Measurements from ENCODE around the gene METTL14.
"Not testable (repeated sequence)": the region's sequence is repeated elsewhere in the genome, so short reads cannot be mapped to it uniquely, and the experiment has no call there.

The METTL14 gene

DNA sequence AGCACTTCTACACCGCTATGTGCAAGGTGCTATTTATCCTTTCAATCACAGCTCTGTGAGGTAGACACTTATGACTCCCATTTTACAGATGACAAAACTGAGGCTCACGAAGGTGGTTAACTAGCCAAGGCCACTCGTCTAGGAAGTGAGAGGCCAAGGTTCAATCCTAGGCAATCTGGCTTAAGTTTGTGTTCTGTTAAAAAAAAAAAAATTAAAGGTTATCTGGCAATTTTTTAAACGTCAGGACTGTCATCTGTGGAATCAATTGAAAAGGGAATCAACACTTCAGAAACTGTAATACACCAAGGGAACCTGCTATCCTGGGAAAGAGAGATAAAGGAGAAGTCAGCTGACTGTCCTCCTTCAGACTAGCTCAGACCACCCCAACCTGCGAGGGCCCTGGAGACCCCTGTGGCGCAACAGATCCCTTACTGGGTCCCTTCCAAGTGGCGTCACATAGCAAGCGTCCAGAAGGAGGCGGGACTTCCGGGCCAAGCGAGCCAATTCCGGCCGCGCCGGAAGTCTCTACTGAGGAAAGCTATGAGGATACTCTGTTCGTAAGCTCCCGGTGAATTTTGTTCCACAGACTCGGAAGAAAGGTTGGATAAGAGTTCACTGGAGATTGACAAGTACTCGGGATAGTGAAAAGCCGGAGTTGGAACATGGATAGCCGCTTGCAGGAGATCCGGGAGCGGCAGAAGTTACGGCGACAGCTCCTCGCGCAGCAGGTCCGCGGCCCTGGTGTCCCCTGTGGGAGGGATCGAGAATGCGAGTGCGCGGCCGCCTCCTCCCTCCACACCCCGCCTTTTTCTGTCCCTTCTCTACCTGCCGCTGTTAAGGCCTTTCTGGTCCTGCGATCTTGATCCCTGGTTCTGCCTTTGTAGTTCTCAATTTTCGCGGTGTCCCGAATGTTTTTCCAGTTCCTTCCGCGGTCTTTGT, at the start of gene METTL14:
Gene METTL14 (plus strand): TSS at position 520 of the 939 bp plus-strand sequence. CDS start 143 bp downstream, at position 663.
- DNase-seq = peak; percentile 80 to 89

DNA sequence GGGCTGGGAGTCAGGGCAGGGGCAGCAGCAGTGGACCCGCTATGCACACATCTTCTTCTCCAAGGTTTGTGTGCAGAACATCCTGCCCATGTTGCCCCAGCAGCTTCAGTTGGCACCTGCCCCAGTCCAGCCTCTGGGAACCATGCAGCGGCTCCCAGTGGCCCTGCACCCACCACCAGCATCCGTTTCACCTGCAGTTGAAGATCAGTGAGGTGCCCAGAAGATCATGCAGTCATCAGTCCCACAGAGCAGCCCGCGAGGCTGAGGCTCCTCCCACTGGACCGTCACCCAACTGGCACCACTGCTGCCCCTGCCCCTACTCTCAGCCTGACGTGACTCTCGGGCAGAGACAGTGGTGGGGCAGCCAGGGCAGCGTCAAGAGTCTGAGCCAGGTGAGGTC, 49.1 kb upstream of the METTL14 start:
- not testable (repeated sequence) for DNase-seq

DNA sequence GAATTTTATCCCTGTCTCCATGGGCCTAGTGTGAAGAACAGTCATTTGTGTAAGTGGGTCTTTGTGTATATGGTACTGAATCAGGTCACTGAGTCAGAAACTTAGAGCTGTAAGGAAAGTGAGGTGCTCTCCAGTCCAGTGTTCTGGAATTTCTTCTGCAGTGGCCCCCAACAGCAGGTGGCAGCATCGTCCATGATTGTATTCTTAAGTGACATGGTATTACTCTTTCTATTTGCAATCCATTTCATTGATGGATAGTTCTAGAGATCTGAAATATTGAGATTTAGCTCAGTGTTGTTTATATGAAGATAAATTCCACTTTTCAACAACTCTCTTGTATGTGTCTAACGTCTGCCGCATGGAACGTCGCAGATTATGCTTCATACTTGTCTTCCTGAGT, 20.5 kb upstream of the METTL14 start:
- DNase-seq = not testable (repeated sequence)

DNA sequence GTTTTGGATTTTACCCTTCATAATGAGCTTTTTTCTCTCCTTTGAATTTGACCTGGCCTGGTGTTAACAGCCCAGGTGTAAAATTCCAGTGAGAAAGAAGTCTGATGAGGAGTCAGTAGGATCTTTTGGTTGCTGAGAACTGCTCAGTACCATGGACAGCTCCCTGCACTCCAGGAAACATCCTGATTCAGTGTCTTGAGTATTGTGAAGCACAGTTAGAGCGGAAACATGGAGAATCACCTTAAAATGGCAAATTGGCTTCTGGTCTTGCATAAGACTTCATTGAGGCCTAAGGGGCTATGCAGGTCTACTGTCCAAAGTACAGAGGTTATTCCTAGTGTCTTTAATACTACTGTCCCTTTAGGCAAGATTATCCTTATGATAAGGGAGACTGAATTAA, 16.0 kb upstream of the METTL14 start:
- not testable (repeated sequence) for DNase-seq

DNA sequence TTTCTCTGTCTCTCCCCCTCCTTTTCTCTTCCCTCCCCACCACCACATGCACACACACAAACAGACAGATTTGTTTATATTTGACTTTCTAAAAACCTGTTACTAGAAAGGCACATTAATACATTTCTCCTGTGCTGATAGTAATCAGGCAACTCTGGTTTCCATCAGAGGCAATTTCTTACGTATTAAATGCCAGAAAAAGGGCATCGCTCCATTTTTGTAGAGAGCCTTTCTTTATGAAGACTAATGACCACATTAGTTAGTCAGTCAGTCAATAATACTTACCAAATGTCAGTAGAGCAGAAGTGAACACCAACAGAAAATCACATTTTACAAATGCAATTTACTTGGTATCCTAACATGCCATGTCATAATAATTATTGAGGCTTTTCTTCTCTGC, 14.2 kb upstream of the METTL14 start:
- not testable (repeated sequence) for DNase-seq

DNA sequence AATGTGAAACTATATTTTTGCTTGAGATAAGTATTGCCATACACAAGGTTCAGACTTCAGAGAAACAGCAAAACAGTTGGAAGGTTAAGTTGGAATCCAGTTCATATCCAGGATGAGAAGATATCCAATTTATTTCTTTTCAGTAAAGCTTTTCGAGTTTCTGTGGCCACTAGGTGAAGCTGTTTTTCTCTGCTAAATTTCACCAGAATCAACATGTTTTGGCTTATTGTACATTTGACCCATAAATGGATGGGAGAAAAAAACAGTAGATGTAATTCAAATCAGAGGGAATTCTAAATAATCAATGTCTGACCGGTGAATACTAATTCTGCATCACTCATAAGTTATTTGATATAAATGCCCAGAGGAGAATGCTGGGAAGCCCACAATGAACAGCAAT, 9.1 kb upstream of the METTL14 start:
- no peak for DNase-seq

DNA sequence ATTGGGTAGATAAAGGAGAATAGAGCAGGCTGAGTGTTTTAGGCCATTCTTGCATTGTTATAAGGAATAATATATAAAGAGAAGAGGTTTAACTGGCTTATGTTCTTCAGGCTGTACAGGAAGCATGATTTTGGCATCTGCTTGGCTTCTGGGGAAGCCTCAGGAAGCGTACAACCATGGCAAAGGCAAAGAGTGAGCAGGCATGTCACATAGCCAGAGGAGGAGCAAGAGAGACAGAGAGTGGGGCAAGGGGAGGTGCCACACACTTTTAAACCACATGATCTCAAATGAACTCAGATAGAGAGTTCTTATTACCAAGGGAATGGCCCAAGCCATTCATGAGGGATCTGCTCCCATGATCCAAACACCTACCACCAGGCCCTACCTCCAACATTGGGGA, 4.4 kb upstream of the METTL14 start:
- DNase-seq = no peak

DNA sequence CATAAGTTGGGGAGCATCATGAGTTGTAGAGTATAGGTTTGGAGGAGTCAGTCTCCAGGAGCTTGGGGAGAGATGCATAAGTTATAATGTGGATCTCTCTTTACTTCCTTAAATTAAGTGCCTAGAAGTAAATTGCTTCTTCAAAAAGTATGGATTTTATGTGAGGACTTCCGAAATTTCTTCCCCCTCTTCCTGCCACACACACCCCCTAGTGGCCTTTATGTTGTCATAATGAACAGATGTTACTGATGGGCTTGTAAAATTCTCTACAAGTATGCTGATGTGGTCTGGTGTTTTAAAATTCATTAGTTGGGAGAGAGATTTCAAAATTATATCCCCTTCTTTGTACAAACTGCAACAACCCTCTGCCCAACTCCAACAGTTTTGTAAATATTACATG, 2.3 kb upstream of the METTL14 start:
- no peak for DNase-seq

DNA sequence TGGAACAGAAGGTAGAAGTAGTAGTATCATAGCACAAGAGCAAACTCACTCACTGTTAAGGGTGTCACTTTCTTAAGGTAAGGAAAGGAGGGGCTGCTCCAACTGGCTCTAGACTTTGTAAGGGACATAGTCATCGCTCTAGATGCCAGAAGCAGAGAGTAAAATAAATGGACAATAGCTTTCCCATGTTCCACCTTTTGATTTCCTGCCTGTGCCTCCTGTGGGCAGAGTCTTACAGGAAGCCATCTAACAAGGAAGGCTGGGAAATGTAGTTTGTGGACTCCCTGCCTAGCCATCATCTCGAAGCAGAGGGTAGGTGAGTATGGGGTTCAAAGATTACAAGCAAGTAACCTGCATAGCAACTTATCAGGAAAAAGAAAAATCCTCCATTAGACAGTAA, 1.7 kb upstream of the METTL14 start:
- no peak for DNase-seq

DNA sequence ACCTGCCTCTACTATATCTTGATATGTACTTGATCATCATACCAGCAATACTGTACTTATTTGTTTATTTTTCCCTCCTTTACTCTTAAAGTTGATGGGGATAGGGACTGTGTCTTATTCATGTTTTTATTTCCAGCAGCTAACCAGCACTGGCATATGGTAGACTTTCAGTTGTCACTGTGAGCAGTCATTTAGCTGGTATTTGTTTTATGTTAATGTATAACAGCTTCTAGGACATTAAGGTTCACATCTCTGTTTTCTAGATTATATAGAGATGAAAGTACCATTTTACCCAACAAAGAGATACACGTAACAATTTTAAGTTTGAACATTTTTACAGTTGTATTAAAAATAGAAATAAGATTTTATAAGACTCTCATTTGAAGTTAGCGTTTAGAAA, 17.9 kb downstream of the METTL14 start:
- DNase-seq = no peak

DNA sequence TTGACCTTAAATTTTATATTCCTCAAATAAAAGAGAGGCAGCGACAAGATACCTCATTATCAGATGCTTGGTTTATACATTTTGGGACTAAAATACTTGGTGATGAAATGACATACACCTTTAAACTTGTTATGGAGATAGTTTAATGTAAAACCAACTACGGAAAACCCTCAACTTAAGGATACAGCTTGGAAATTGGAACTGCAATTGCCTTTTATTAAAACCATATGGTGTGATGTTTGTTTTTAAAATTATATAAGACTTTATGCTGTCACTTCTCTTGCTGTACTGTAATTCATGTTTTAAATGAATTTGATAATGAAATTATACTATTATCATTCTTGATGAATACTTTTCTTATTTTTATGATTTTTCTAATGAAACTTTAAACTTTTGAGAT, 25.9 kb downstream of the METTL14 start:
- no peak for DNase-seq

DNA sequence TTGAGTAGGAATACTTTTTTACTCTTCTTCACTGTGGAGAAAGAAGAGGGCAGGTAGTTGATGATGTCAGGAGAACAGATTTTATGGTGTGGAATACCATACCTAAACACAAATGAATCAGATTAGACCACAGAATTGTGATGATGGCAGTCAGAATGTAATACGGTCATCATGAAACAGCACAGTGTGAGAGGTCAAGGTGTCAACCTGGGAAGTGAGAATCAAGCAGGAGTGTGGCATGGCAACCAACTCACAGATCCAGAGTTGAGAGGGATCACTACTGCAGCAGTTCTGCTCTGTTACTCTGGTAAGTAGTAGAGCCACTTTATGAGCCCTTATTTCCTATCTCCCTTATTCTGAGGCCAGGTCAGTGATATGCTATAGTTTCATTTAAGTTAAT, 27.7 kb downstream of the METTL14 start:
- DNase-seq = no peak

DNA sequence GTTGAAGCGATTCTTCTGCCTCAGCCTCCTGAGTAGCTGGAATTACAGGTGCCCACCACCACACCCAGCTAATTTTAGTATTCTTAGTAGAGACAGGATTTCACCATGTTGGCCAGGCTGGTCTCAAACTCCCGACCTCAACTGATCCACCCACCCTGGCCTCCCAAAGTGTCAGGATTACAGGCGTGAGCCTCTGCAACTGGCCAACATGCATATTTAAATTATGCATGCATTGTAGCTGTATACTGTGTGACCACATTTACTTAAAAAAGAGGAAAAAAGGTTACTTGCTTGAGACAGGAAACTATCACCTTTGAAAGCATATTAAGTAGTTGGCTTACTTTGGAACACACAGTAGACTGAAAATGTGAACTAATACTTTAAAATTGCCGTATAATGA, 29.5 kb downstream of the METTL14 start:
- DNase-seq = no peak

DNA sequence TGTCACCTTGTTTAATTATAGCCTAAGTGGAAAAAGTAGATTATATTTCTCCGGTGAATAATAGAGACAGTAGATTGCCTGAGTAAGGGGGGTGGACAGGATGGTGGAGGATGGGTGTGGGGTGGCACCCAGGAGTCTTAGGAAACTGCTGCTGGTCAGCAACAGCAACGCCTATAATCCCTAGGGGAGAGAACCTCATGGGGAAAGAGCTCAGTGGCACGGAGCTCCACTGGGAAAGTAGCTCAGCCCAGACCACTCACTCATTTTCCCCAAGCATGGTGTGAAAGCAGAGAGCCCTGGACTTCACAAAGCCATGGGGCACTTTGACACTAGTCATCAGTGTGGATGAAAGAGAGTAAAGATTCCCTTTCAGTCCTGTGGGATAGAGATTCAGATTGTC, 31.1 kb downstream of the METTL14 start:
- no peak for DNase-seq

DNA sequence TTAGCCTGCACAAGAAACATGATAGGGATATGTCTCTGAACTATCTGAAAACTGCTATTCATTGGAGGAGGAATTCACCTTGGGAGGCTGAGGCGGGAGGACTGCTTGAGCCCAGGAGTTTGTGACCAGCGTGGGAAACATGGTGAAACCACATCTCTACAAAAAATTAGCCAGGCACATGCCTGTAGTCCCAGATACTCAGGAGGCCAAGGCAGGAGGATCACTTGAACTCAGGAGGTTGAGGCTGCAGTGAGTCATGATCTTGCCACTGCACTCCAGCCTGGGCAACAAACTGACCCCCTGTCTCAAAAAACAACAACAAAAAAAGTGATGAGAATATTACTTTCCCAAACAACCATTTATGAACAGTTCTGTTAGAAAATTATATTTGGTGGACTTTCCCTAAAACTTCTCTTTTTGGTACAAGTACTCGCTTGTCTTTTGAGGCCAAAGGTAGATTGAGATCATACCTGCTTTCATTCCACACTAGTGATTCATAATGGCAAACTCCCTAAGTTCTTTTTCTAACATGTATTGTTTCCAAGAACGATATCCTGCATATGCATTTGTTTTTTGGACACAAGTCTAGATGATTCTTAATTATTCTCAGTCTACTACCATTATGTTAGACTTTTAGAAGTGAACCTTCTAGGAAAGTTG, 33.4 kb downstream of the METTL14 start:
- no peak for DNase-seq

DNA sequence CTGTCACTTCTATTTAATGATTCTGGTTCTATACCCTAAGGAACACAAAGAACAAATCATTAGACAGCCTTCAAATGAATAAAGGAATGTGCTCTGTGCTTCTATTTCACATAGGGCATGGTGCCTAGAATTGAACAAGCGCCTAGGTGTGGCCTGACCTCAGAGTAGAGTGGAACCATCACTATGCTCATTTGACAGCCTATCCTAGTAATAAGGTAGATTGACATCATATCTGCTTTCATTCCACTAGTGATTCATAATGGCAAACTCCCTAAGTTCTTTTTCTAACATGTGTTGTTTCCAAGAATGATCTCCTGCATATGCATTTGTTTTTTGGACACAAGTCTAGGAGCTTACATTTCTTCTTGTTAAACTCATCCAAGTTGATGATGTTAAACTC, 36.6 kb downstream of the METTL14 start:
- no peak for DNase-seq

DNA sequence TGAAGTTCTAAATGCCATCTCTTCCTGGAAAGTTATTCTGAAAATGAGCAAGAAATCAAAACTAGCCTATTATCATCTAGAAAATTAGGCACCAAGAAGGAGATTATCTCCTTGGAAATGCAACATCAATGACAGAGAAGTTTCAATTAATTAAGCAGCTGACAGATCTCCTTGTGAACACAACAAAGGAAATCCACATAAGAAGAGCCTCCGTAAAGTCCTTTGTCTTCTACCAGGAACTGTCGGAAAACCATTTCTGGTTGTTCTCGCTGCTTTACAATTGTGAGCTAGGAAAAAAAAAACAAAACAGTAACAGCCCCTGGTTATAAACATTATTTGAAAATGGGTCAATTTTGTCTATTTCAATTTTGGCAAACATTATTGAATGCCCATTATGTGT, 38.2 kb downstream of the METTL14 start:
- DNase-seq = no peak

DNA sequence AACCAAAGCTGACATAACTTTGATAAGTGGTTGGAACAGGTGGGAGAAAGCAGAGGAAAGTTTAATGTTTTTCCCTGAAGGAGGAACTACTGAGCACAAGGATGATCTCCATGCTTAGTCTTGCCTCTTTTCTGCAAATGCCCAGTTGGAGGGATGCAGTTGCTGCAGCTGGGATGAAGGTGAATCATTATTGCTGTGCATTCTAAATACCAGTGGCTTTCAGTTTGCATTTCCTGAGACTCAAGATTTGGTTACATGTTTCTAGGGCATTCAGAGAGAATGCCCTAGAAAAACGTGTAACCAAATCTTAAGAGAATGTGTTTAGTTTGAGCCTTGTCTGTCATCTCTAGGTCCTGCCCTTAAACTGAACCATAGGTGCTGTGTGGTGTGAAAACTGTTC, 42.2 kb downstream of the METTL14 start:
- DNase-seq = no peak

DNA sequence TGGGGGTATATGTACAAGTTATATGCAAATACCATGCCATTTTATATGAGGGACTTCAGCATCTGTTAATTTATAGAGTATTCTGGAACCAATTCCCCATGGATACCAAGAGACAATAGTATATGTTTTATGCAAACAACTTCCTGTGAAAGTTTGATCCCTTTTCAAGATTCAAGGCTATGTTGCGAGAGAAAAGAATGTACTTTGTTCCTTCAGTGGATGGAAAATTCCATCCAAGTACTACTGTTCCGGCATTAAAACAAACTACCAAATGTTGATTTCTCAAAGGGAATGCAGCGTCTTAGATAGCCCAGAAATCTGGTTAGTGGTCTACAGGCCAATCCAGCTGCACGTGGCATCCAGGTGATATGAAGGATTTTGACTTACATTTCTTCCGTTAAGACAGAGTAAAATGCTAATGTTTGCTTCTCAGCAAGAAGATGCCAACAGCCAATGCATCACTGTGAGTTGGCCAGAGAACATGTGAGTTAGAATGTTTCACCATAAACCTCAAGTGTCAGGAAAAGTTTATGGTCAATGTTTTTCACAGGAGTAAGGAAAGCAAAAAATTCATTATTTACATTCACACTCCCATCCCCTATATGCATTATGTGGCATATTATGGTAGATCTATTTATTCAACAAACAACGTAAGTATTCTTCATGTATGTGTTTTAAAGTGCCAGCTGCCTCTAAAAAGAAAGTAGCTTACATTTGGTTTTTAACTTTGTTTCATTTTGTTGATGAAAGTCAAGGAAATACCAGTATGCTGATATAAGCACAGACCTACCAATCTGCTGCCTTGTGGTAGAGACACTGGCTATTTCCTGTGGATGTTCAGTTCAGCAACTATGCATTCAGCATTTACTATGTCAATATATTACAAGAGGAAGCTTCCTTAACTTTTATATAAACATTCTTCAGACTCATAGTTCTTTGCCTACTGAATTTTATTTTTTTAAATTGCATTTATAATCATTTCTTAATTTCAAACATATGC, 44.4 kb downstream of the METTL14 start:
- no peak for DNase-seq

DNA sequence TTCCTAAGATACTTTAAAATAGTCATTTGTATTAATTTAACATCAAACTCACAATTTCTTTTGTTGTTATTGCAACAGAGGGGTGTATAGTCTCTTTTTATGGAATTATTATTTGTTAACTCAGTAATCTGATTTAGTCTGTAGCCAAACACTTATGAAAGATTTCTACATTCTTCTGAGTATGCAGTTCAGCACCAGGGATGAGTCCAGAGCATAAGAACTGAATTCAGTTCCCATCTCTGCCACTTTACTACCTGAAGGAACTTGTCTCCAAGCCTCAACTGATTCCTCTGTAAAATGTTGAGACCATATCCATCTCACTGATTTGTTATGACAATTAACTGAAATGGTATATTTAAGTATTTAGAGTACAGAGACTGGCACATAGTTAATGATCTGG, 45.5 kb downstream of the METTL14 start:
- no peak for DNase-seq

DNA sequence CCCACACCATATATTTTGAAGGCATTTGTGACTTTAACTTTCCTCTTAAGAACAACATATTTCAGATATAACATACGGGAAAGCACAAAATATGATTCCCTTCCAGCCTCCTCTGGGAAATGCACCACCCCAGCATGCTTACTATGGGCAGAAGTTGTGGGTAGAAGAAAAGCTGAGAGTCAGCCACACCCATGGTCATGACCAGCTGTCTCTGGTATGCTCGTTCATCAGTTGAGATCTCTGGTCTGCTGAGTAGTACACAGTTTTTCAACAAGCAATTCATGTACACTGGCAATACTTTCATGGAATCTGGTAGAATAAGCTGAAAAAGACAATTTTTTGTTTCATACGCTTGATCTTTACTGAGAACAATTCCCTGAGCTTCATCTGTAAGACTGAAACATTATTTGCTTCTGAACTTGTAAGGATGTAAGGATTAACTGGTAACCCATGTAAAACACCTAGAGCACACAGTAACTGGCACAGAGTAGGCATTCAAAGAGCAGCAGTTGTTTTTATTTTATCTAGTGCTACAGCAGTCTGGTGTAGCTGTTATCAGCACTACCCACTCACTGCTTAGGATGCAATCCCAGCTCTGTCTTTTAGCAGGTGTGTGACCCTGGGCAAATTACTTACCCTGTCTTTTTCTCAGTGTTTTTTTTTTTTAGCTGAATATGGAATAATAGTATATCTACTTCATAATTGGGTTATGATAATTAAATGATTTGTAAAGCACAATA, 47.6 kb downstream of the METTL14 start:
- DNase-seq = no peak

DNA sequence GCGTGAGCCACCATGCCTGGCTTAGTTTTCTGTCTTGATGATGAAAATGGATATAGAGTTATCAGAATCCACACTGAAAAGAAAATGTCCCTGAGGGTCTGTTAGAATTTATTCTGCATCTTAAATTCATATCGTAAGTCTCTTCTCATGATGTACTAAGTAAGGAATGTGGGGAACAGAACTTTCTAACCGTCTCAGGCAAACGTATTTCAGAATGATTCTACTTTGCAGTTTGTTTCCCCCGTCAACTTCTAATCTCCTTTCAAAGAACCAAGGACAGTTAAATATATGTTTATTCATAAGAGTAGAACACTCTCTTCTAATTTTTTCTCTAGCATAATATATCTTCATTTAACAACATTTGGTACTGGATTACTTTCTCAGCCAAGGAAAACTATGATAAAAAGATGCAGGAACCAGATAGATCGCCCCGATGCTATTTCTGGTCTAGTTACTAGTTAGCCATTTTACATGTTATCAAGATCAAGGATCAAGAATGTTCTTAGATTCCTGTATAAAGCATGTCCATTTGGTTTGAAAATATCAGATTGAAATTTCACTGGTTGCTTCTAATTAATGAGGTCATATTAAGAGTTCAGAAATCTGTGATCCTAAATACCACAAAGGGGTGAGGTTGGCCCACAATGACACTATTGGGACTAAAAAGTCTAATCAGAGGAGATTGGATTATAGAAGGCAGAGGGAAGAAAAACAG, 49.5 kb downstream of the METTL14 start:
- DNase-seq = no peak

Data from bone marrow (tissue), 2 donors.